Activated CD4-positive, alpha-beta T cell treated with anti-CD3 and anti-CD28 coated beads, Interleukin-10, Interleukin-2, amounts not matched to agents 100 ng/mL and 50 ng/mL, durations not matched to agents 16 hours and 8 hours (primary cell): Measurements from ENCODE around the gene PPP1R26.
"Not testable (repeated sequence)": the region's sequence is repeated elsewhere in the genome, so short reads cannot be mapped to it uniquely, and the experiment has no call there.

Source experiments
- DNase-seq: peaks from one replicate; pipeline ENCODE4 v3.0.0-alpha.2; 2020

The PPP1R26 gene, protein sequence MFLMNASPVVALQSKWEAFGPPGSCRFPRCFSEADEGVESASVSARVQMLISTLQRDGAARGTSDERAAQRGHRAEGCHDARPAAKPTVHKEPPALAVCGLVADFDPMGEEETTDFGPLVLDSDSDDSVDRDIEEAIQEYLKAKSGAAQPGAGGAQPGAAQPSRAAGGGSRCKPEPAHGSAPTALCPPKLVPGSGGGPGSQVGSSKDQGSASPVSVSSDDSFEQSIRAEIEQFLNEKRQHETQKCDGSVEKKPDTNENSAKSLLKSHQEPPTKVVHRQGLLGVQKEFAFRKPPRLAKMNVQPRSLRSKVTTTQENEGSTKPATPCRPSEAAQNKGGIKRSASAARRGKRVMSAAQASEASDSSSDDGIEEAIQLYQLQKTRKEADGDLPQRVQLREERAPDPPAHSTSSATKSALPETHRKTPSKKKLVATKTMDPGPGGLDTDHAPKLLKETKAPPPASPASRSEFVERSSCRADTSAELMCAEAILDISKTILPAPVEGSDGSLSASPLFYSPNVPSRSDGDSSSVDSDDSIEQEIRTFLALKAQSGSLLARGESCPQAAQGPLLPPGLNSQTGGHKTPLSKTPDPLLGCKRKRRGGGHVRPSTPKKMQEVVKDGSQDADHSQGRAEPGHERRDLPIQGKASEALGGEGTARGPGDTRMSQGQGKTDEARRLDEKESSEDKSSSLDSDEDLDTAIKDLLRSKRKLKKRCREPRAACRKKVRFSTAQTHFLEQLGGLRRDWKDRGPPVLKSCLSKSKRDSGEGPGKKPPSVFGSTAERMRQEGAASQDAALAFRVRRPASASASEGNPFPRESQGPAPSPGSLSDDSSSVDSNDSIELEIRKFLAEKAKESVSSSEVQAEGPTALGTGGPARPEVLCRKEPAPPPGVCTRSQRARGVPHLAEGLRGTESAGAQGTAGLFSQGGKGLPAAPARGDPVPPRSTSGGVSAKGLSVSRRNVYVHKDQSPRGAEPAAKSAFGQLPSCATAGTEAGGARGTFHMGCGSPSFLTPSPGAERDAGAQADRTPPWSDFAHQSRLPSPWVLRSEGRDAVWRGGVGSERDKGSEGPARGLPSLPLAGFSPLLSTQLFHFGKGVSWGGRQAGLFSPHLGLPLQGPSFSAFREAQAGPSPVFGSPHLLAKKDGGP (N-terminal part only)

DNA sequence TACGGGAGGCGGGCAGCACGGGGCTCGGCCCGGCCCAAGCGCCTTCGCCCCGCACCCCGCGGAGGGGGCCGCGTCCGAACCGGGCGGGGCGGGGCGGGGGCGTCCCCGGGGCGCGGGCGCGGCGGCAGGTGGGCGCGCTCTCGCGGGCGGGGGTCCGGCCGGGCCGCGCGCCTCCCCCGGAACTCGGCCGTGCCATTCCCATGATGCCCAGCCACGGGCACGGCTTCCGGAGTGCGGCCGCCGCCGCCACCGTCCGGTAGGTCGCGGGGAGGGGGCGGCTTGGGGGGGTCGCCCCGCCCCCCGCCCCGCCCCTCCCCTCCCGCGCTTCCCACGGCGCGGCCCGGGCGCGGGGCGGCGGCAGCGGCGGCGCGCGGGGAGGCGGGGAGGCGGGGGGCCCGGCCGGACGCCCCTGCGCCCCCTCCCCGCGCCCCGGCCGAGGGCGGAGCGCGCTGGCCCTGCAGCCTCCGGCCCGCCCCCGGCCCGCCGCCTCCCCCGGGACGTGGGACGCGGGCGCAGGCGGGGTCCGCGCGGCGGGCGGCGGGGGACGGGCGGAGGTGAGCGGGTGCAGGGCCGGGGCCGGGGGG is at the start of gene PPP1R26:
Gene PPP1R26 (plus strand): TSS at position 314 of the 584 bp plus-strand sequence. CDS start 4,729 bp downstream, outside the sequence.
- DNase-seq: no peak

DNA sequence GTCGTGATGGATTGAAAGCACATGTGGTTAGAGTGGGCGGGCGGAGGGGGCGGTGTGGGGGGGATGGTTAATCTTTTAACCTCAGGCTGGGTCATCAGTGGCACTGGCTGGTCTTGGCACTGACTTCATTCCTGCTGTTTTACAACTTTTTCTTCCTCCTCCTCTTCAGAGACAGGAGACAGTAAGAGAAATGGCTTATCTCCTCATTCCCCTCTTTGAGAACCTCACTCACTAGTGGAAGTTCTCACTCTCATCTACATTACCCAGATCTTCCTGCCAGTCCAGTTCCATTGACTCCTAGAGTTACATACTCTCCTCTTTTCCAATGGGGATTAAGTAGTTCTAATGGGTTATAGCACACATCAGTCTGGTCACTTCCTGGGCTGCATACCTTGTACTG is 42.3 kb upstream of the PPP1R26 start:
- DNase-seq: no peak

DNA sequence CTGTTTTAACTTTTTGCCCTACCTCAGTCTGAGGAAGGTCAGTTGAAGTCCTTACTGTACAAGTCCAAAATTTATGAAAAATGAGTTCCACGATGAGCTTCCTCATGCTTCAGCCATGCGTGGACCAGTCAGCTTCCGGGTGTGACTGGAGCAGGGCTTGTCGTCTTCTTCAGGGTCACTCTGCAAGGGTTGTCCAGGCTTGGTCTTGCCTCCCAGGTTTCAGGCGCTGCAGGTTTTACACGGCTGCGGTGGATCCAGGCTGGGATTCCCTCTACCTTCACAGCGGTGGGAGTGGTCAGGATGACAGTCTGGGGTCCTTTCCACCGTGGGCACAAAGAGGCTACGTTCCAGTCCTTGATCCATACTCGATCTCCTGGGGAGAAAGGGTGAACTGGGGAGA is 41.9 kb upstream of the PPP1R26 start:
- DNase-seq: not testable (repeated sequence)

DNA sequence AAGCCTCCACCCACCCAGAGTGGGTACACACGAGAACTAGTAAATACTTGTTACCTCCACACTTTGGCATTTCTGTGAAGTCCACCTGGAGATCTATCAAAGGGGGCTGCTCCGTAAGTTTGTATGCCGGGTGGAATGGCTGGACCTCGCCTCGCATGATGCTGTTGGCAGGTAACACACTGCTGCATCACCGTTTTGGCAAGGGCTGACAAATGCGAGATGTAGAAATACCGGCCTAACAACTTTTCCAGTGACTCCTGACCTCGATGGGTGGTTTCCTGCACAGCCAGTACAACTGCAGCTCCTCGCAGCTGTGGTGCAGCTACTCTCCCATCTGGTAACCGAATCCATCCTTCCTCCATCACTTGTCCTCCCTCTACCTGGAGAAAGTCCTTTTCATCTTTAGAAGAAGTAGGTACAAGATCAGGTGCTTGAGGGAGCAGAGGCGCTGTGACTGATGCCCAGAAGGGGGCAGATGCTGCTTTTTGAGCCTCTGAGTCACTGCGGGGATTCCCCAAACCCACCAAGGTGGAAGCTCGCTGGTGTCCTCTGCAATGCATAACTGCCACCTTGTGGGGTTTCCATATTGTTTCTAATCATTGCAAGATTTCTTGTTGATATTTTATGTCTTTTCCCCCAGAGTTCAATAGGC is 40.9 kb upstream of the PPP1R26 start:
- peak; percentile 73 for DNase-seq

DNA sequence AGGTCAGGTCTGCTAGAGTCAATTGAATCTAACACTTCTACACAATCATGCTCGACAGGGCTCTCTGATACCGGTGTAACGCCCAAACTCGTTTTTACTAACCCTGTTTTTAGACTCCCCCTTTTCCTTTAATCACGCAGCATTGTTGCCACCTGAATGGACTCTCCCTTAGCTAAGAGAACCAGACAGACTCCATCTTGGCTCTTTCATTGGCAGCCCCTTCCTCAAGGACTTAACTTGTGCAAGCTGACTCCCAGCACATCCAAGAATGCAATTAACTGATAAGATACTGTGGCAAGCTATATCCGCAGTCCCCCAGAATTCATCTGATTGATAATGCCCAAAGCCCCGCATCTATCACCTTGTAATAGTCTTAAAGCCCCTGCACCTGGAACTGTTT is 40.1 kb upstream of the PPP1R26 start:
- DNase-seq: not testable (repeated sequence)

DNA sequence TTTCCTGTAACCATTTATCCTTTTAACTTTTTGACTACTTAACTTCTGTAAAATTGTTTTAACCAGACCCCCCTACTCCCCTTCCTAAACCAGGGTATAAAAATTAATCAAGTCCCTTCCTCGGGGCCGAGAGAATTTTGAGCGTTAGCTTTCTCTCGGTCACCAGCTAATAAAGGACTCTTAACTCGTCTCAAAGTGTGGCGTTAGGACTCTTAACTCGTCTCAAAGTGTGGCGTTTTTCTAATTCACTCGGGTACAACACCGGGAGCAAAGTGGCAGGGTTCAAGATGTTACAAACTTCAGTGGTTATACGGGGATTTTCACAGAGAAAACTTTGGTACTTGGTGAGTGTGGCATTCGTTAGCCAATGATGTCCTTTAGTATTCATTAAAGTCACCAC is 39.7 kb upstream of the PPP1R26 start:
- DNase-seq: no peak

DNA sequence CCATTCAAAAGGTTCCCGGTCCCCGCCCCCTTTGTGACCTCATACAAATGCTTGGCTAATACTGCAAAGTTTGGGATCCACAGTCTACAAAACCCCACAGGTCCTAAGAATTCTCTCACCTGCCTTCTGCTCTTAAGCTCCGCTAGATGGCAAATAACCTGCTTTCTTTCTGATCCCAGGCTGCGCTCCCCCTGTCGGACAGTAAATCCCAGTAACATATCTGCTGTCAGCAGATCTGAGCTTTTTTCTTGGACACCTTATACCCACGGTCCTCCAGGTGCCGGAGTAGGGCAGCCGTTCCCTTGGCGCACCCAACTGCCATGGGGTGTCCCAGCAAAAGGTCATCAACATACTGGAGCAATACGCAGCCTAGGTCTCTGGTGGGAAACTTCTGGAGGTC is 39.0 kb upstream of the PPP1R26 start:
- no peak for DNase-seq

DNA sequence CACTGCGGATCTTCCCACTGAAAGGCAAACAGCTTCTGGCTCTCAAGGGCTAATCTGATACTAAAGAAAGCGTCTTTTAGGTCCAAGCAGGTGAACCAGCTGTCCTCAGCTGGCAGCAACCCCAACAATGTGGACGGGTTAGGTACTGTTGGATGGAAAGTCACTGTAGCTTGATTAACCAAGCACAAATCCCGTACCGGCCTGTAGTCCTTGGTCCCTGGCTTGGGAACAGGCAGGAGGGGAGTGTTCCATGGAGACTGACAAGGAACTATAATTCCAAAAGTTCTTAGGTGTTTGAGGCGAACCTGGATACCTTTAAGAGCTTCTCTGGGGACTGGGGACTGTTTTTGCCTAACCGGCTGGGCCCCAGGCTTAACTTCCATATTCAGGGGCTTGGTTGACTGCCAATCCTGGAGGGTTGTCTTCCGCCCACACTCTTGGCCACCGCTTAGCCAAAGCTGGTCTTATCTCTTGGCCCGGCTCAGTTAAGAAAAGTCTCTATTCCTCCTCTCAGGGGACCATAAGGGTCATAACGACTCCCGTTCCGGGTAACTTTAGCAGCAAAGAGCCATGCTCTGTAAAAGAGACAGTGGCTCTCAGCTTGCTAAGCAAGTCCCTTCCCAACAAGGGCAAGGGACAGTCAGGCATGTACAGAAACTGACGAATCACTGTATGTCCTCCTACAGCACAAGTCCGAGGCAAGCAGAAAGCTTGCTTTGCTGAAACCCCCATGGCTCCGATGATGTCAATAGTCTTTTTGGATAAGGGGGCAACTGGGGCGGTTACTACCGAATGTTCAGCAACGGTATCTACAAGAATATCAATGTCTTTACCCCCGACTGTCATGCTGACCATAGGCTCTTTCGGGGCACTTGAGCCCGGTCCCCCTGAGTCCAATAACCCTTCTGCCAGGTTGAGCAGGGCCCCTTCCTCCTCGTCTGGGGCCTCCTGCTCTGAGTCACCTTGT is 38.2 kb upstream of the PPP1R26 start:
- DNase-seq: not testable (repeated sequence)

DNA sequence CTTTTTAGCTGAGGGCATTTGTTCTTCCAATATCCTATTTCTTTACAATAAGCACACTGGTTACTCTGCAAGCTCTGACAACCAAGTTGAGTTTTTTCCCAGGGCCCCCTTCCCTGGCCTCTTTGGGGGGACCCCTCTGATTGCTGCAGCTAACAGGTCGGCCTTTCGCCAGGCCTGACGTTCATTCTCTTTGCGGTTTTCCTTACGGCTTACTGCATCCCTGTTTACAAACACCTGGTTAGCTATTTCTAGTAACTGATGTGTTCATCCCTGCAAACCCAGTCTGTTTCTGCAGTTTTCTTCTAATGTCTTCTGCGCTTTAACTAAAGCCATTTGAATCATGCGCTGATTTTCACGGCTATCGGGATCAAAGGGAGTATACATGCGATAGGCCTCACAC is 37.5 kb upstream of the PPP1R26 start:
- DNase-seq: no peak

DNA sequence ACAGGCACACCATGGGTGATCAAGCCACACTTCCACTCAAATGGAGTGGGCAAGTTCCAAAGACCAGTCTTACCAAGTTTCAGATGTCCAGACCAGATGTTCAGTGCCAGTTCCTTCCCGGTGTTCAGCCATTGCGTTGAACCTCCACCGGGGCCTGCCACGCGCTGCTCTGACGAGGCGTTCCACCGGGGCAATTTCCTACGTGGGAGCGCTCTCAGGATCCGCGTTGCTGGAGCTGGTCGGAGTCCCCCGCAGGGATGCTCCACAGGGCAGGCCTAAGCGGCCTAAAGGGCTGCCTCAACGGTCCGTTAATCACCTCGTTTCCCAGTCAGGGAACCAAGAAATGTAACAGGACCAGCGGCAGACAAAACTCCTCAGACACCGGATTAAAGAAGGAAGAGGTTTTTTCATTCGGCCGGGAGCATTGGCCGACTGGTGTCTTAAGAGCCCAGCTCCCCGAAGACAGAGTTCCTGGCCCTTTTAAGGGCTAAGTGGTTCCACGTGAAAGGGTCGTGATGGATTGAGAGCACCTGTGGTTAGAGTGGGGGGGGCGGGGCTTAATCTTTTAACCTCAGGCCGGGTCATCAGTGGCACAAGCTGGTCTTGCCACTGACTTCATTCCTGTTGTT is 35.7 kb upstream of the PPP1R26 start:
- no peak for DNase-seq

DNA sequence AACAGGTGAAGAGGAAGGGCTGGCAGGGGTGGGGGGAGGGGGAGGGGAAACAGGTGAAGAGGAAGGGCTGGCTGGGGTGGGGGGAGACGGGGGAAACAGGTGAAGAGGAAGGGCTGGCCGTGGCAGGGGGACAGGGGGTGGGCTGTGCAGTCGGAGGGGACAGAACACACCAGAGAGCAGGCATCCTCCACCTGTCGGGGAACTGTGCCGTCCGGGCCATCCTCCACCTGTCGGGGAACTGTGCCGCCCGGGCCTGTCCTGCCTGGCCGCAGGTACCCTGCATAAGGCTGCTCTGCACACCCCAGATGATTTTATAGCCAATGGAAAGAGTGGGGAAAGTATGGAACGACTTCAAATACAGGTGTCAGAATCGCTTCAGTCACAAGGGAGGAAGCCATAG is 32.5 kb upstream of the PPP1R26 start:
- no peak for DNase-seq

DNA sequence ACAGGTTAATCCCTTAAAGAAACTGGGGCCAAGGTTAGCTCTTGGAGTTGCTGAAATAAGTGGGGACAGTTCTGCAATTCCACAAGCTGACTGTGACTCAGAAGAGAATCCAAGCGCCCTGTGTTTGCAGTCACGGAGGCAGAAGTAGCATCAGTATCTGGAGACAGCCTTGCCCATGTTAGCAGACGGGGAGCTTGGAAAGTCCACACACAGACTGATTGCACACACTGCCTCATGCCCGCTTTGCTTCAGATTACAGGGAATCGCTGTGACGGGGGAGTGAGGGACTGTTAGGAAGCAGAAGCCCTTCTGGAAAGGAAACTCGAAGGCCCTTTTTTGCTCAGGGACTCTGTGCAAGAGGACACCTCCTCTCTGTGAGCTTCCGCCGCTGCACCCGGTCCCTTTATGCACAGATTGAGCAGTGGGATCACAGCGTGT is 30.9 kb upstream of the PPP1R26 start:
- DNase-seq: no peak

DNA sequence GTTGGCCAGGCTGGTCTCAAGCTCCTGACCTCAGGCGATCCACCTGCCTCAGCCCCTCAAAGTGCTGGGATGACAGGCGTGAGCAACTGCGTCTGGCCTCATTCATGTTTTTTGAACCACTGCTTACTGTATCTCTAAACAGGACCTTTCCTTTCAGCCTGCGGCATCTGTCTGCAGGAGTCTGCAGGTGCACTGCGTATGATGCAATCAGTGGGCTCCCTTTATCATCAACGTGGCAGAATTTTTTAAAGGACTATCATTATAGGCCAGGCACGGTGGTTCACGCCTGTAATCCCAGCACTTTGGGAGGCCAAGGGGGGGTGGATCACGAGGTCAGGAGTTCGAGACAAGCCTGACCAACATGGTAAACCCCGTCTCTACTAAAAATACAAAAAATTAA is 30.1 kb upstream of the PPP1R26 start:
- not testable (repeated sequence) for DNase-seq

DNA sequence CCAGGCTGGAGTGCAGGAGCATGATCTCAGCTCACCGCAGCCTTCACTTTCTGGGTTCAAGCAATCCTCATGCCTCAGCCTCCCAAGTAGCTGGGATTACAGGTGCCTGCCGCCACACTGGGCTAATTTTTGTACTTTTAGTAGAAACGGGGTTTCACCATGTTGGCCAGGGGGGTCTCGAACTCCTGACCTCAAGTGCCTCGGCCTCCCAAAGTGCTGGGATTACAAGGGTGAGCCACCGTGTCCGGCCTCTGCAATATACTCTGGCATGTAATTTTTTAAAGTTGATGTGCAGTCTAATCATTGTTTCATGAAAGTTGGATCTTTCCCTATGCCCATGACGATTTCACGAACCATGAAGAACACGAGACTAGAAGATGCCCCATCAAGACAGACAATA is 28.6 kb upstream of the PPP1R26 start:
- DNase-seq: no peak

DNA sequence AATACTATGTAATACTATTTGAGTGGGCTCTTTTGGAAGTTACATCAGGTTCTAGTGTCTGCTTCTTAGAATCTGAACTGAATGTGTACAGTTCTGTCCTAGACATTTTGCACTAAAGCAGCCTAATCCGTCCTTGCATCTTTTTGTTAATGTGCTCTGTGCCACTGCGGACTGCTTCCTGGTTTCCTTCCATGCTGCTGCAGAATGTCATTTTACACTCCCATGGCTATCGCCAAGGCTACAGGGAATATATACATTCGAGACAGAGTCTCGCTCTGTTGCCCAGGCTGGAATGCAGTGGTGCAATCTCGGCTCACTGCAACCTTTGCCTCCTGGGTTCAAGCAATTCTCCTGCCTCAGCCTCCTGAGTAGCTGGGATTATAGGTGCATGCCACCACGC is 27.7 kb upstream of the PPP1R26 start:
- DNase-seq: not testable (repeated sequence)

DNA sequence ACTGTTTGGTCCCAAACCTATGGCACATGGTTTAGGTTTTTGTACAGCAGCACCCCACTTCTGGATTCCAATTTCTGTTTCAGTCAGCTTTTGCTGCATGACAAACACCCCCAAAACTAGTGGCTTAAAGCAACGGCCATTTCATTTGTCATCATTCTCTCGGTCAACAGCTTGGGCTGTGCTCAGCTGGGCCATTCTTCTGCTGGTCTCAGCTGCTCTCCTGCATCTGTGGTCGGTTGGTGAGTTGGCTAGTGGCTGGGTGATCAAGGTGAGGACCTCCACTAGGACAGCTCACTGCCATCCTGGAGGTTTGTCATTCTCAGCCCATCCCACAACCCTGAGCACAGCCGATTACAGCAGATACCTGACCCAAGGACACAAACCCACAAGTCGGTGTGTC is 24.8 kb upstream of the PPP1R26 start:
- DNase-seq: no peak

DNA sequence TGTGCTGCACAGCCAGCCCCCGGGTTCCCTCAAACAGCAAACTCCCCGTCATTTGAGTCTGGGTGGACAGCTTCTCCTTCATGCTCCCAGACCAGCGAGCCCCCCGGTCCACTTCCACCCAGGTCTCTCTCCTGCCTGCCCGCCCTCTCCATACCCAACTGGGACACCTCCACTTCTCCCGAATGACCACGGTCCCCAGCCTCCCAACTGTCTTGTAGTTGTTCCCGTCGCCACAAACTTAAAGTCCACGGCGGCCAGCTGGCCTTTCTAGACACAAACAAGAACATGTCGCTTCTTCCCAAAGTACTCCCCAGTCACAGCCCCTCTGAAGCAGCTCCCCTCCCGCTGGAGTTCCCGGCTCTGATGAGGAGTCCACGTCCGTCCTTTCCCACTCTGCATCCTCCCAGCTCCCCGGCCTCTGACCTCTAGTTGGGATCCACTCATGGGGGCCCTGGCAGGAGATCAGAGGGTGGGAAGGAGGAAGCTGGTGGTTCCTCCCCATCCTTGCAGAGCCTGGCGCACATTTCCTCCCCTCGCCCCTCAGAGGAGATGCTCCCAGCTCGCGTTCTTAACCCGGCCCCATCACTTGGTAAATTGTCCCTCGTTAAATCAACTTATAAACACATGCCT is 24.1 kb upstream of the PPP1R26 start:
- no peak for DNase-seq

DNA sequence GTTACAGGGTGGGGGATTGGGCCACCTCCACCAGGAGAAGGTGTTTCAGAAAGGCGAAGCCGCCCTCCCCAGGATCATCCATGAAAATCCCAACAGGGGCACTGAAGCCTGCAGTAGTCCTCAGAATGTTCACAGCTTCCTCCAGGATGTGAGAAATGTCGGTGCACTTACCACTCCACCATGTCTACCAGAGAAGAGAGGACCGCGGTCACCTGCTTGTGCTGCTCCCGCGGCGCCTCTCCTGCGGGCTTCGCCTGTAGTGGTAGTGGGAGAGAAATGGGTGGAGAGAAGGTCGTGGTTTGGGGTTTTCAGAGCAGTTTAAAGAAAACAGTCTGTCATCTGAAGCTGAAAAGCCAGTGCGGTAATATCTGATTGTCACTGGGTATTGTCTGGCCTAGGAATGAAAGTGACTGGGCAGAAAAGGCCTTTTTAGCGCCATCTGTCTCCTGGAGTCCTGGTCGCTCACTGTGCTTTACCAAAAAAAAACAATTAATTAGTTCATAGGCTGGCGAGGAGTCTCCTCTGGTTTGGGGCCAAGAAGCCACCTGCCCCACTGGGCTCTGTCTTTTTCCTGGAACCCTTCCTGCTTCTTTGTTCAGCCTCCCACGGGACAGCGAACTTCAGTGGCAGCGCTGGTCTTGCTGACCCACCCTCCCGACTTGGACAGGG is 23.0 kb upstream of the PPP1R26 start:
- no peak for DNase-seq

DNA sequence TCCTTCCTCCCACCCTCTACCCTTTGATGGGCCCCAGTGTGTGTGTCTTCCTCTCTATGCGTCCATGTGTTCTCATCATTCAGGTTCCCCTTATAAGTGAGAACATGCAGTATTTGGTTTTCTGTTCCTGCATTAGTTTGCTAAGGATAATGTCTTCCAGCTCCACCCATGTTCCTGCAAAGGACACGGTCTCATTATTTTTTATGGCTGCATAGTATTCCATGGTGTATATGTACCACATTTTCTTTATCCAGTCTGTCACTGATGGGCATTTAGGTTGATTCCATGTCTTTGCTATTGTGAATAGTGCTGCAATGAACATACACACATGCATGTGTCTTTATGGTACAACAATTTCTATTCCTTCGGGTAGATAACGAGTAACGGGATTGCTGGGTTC is 21.1 kb upstream of the PPP1R26 start:
- DNase-seq: not testable (repeated sequence)

DNA sequence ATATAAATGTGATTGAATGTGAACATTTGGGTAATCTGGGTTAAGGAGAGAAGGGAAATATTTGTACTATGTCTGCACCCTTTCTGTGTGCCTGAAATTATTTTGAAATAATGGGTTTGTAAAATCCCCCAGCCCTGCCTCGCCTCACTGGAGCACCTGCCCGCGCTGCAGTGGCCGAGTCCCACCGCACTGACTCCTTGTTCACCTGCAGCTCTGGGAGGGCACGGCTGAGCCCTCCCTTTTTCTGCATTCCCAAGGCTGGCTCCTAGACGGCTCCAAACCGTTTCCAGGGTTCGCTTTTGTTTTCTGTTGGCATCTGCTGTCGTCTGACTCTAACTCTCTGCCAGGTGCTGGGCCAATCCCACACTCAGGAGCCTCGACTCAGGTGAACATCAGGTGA is 17.6 kb upstream of the PPP1R26 start:
- DNase-seq: no peak
